Osteocyte (in vitro differentiated cells): ENCODE results near the gene SPDEF. TPM values are rescaled to one million over a fixed set of nuclear protein-coding genes. Genes with fewer than 3 reads are reported as not detected.

Source experiments
- DNase-seq: peaks from one replicate; pipeline ENCODE4 v3.0.0; 2021; ENCODE audit warnings: mixed read lengths; ENCODE audit not compliant: unreplicated experiment; ENCODE audit errors: extremely low spot score
- H3K27ac Mint-ChIP-seq: one replicate; pipeline ENCODE4 v1.8.0; 2021; ENCODE audit warnings: mild to moderate bottlenecking, mixed read lengths; ENCODE audit not compliant: unreplicated experiment
- H3K27me3 Mint-ChIP-seq: one replicate; pipeline ENCODE4 v1.8.0; 2021; ENCODE audit warnings: mixed read lengths; ENCODE audit not compliant: unreplicated experiment
- H3K36me3 Mint-ChIP-seq: one replicate; pipeline ENCODE4 v1.8.0; 2021; ENCODE audit warnings: mixed read lengths; ENCODE audit not compliant: unreplicated experiment
- H3K4me1 Mint-ChIP-seq: one replicate; pipeline ENCODE4 v1.8.0; 2021; ENCODE audit warnings: mixed read lengths; ENCODE audit not compliant: unreplicated experiment
- H3K4me3 Mint-ChIP-seq: one replicate; pipeline ENCODE4 v1.8.0; 2021; ENCODE audit warnings: mild to moderate bottlenecking, moderate library complexity, mixed read lengths; ENCODE audit not compliant: unreplicated experiment
- H3K9me3 Mint-ChIP-seq: one replicate; pipeline ENCODE4 v1.8.0; 2021; ENCODE audit warnings: mixed read lengths; ENCODE audit not compliant: unreplicated experiment
- CTCF ChIP-seq: fragments of 200-600 bp; sonication (generic); IDR thresholded peaks from 2 replicates; pipeline ENCODE4 v1.5.0; 2021; ENCODE audit warnings: antibody characterized with exemption, mild to moderate bottlenecking, moderate library complexity
- total RNA-seq: library from RNA; stranded (reverse); gene quantifications from 2 replicates; pipeline ENCODE4 v1.2.1, GENCODE V29; 2021

Gene SPDEF
- total RNA-seq, 1 donor from 2014 or later = not detected

GRCh38 chr6:34532230-34532629 is 23.9 kb downstream of the SPDEF start:
- Mint-ChIP-seq H3K9me3 (no peaks in the 10 kb centered on the region), H3K27me3 (peaks cover 3% of the 10 kb centered on the region), H3K36me3 (no peaks in the 10 kb centered on the region), H3K27ac (no peak overlapping the region), H3K4me3 (no peak overlapping the region), H3K4me1 (peaks cover 9% of the 10 kb centered on the region)
- no peak for DNase-seq
- no peak for TF ChIP-seq CTCF

GRCh38 chr6:34531580-34532201 is 24.4 kb downstream of the SPDEF start:
- H3K27me3 Mint-ChIP-seq = peaks cover 3% of the 10 kb centered on the region
- no peak overlapping the region for H3K27ac Mint-ChIP-seq
- no peak overlapping the region for H3K4me3 Mint-ChIP-seq
- no peak for TF ChIP-seq CTCF
- peaks cover 10% of the 10 kb centered on the region for H3K4me1 Mint-ChIP-seq
- H3K36me3 Mint-ChIP-seq = no peaks in the 10 kb centered on the region
- H3K9me3 Mint-ChIP-seq = no peaks in the 10 kb centered on the region
- DNase-seq = no peak

GRCh38 chr6:34530753-34531365 is 25.3 kb downstream of the SPDEF start:
- H3K4me1 Mint-ChIP-seq = peaks cover 8% of the 10 kb centered on the region
- no peak overlapping the region for H3K4me3 Mint-ChIP-seq
- TF ChIP-seq CTCF = no peak
- H3K9me3 Mint-ChIP-seq = no peaks in the 10 kb centered on the region
- H3K27me3 Mint-ChIP-seq = peaks cover 3% of the 10 kb centered on the region
- no peak for DNase-seq
- no peaks in the 10 kb centered on the region for H3K36me3 Mint-ChIP-seq
- no peak overlapping the region for H3K27ac Mint-ChIP-seq

GRCh38 chr6:34529665-34530327 is 26.3 kb downstream of the SPDEF start:
- Mint-ChIP-seq H3K4me1 (peaks cover 8% of the 10 kb centered on the region), H3K9me3 (no peaks in the 10 kb centered on the region), H3K4me3 (no peak overlapping the region), H3K27ac (no peak overlapping the region), H3K27me3 (peaks cover 3% of the 10 kb centered on the region), H3K36me3 (no peaks in the 10 kb centered on the region)
- DNase-seq = no peak
- TF ChIP-seq CTCF = no peak

GRCh38 chr6:34528996-34529664 is 27.0 kb downstream of the SPDEF start:
- peaks cover 3% of the 10 kb centered on the region for H3K27me3 Mint-ChIP-seq
- no peaks in the 10 kb centered on the region for H3K36me3 Mint-ChIP-seq
- no peaks in the 10 kb centered on the region for H3K9me3 Mint-ChIP-seq
- TF ChIP-seq CTCF = no peak
- H3K4me3 Mint-ChIP-seq = no peak overlapping the region
- H3K27ac Mint-ChIP-seq = no peak overlapping the region
- no peak for DNase-seq
- H3K4me1 Mint-ChIP-seq = peaks cover 8% of the 10 kb centered on the region
